Panc1 (cell line): Measurements from ENCODE around the gene C16orf89. TPM values are rescaled to one million over a fixed set of nuclear protein-coding genes. Genes with fewer than 3 reads are reported as not detected.
"Not testable (repeated sequence)": the region's sequence is repeated elsewhere in the genome, so short reads cannot be mapped to it uniquely, and the experiment has no call there.

Experiments
- ATAC-seq: fragments of 200-7000 bp; cut with Tn5 transposase; 2 replicates; pipeline ENCODE4 v1.9.1; 2020; ENCODE audit warnings: mild to moderate bottlenecking, moderate library complexity
- BruUV-seq: library from RNA; stranded (reverse); fragments of 400-500 nt; replicated peaks from 2 replicates; lab custom pipeline; 2021; lab: Mats Ljungman, UMichigan
- CTCF ChIA-PET: fragments of 300-600 bp; sonication (Branson Sonifier 250); formaldehyde crosslinking; loops from one replicate; lab custom pipeline; 2022; ENCODE audit warnings: antibody characterized with exemption; lab: Charles Lee
- POLR2A ChIA-PET: fragments of 300-600 bp; sonication (Branson Sonifier 250); formaldehyde crosslinking; loops from one replicate; lab custom pipeline; 2022; ENCODE audit warnings: antibody characterized with exemption; lab: Charles Lee
- DNase-seq: peaks from one replicate; pipeline ENCODE4 v3.0.0-alpha.2; 2010; ENCODE audit warnings: low read depth, low spot score
- H3K27ac ChIP-seq: 2 replicates; pipeline ENCODE4 v1.5.1; 2011; ENCODE audit warnings: mild to moderate bottlenecking, low read length, inconsistent platforms
- H3K27me3 ChIP-seq: fragments of 200-500 bp; sonication (Bioruptor generic); 2 replicates; pipeline ENCODE4 v1.6.0; 2014; ENCODE audit warnings: low read length, inconsistent platforms; ENCODE audit not compliant: control insufficient read depth, insufficient read depth
- H3K36me3 ChIP-seq: fragments of 200-500 bp; sonication (Bioruptor generic); 2 replicates; pipeline ENCODE4 v1.5.1; 2014; ENCODE audit warnings: inconsistent platforms, mild to moderate bottlenecking, low read length, moderate library complexity; ENCODE audit not compliant: control insufficient read depth, insufficient read depth
- H3K4me1 ChIP-seq: 2 replicates; pipeline ENCODE4 v1.5.1; 2011; ENCODE audit warnings: inconsistent platforms, mild to moderate bottlenecking, low read length, moderate library complexity; ENCODE audit not compliant: control insufficient read depth, insufficient read depth
- H3K4me3 ChIP-seq, 2 experiments: 2 replicates each; pipeline ENCODE4 v1.5.1; 2011 to 2012; ENCODE audit warnings: low read depth in 2 of 2, low read length in 2 of 2, mild to moderate bottlenecking in 2 of 2, inconsistent platforms in 1 of 2, moderate library complexity in 1 of 2
- H3K9me3 ChIP-seq: fragments of 200-500 bp; sonication (Bioruptor generic); 2 replicates; pipeline ENCODE4 v1.5.1; 2014; ENCODE audit warnings: low read depth, mild to moderate bottlenecking, inconsistent platforms, low read length, moderate library complexity; ENCODE audit not compliant: control insufficient read depth, insufficient read depth
- in situ Hi-C: cut with HindIII; loops from 2 replicates; pipeline ENCODE4 v1.10.0; 2016; ENCODE audit warnings: low sequenced_read_pairs, low pct_unique_long_range_greater_than_20kb
- intact Hi-C: fragments of 100-400 bp; cut with micrococcal nuclease; formaldehyde crosslinking; loops from one replicate; pipeline ENCODE4 v1.10.0; 2022; ENCODE audit not compliant: unreplicated experiment
- total RNA-seq: library from RNA; stranded (reverse); gene quantifications from one replicate; pipeline ENCODE4 v1.2.1, GENCODE V29; 2021; ENCODE audit not compliant: unreplicated experiment

C16orf89 gene
- total RNA-seq, 1 experiment from 2014 or later: not detected

- CTCF ChIA-PET, POLR2A ChIA-PET, BruUV-seq, H3K27ac ChIP-seq, ATAC-seq, H3K36me3 ChIP-seq, H3K4me3 ChIP-seq, H3K4me1 ChIP-seq, H3K9me3 ChIP-seq, in situ Hi-C loops, H3K27me3 ChIP-seq, intact Hi-C loops, DNase-seq: not testable (repeated sequence)
These were observed 27.3 kb upstream of the C16orf89 start for GRCh38 chr16:5093081-5093480.

GRCh38 chr16:5090592-5090991, 24.8 kb upstream of the C16orf89 start:
- BruUV-seq, ATAC-seq, DNase-seq, H3K27ac ChIP-seq, H3K27me3 ChIP-seq, H3K9me3 ChIP-seq, H3K4me3 ChIP-seq, H3K4me1 ChIP-seq, intact Hi-C loops, in situ Hi-C loops, H3K36me3 ChIP-seq: not testable (repeated sequence)
- POLR2A ChIA-PET: interaction anchor here (0.6 kb wide), 1 partner anchor 351 kb away, joined by 6 read pairs; no protein-coding TSS in a partner anchor
- CTCF ChIA-PET: interaction anchor here (0.6 kb wide), 1 partner anchor 87 kb away, joined by 3 read pairs; no protein-coding TSS in a partner anchor

- CTCF ChIA-PET, H3K27ac ChIP-seq, POLR2A ChIA-PET, H3K36me3 ChIP-seq, DNase-seq, H3K27me3 ChIP-seq, BruUV-seq, in situ Hi-C loops, H3K9me3 ChIP-seq, H3K4me1 ChIP-seq, ATAC-seq, intact Hi-C loops, H3K4me3 ChIP-seq: not testable (repeated sequence)
These were observed 24.3 kb upstream of the C16orf89 start for GRCh38 chr16:5089911-5090555.

GRCh38 chr16:5088936-5089335, 23.2 kb upstream of the C16orf89 start:
- H3K27ac ChIP-seq, DNase-seq, POLR2A ChIA-PET, BruUV-seq, H3K27me3 ChIP-seq, H3K36me3 ChIP-seq, H3K4me3 ChIP-seq, ATAC-seq, CTCF ChIA-PET, in situ Hi-C loops, H3K9me3 ChIP-seq, intact Hi-C loops, H3K4me1 ChIP-seq: not testable (repeated sequence)

- H3K9me3 ChIP-seq, BruUV-seq, H3K36me3 ChIP-seq, H3K4me3 ChIP-seq, H3K27ac ChIP-seq, H3K27me3 ChIP-seq, POLR2A ChIA-PET, DNase-seq, intact Hi-C loops, in situ Hi-C loops, ATAC-seq, CTCF ChIA-PET, H3K4me1 ChIP-seq: not testable (repeated sequence)
These were observed 22.5 kb upstream of the C16orf89 start for GRCh38 chr16:5088086-5088790.

- H3K27me3 ChIP-seq, in situ Hi-C loops, H3K36me3 ChIP-seq, intact Hi-C loops, H3K4me3 ChIP-seq, H3K27ac ChIP-seq, ATAC-seq, H3K4me1 ChIP-seq, H3K9me3 ChIP-seq, BruUV-seq, DNase-seq, POLR2A ChIA-PET: not testable (repeated sequence)
- CTCF ChIA-PET: interaction anchor here (0.6 kb wide), 1 partner anchor 1953 kb away, joined by 8 read pairs; no protein-coding TSS in a partner anchor
These were observed 20.0 kb upstream of the C16orf89 start for GRCh38 chr16:5085716-5086115.
